Lung microvascular endothelial cell (primary cell): Measurements from ENCODE around the gene SSTR4. TPM values are rescaled to one million over a fixed set of nuclear protein-coding genes. Genes with fewer than 3 reads are reported as not detected.
"Not testable (repeated sequence)": the region's sequence is repeated elsewhere in the genome, so short reads cannot be mapped to it uniquely, and the experiment has no call there.

ENCODE experiments used
- DNase-seq, 2 donors: peaks; one replicate each; pipeline versions ENCODE4 v3.0.0 to v3.0.0-alpha.2; 2010; ENCODE audit warnings: low read depth in 2 of 2
- total RNA-seq: library from RNA; depleted of rRNA; stranded (reverse); fragments of >200 nt; gene quantifications from 2 replicates; pipeline ENCODE4 v1.2.1, GENCODE V29; 2014

SSTR4 gene
- total RNA-seq, 1 donor from 2014 or later, result not detected

GRCh38 chr20:23018432-23018831 is 16.7 kb upstream of the SSTR4 start:
- no peak for DNase-seq

- no peak for DNase-seq
Measured at GRCh38 chr20:23018941-23019340, 16.2 kb upstream of the SSTR4 start.

GRCh38 chr20:23019403-23019802 is 15.7 kb upstream of the SSTR4 start:
- no peak for DNase-seq

GRCh38 chr20:23020230-23021018 is 14.7 kb upstream of the SSTR4 start:
- DNase-seq, result no peak

DNA sequence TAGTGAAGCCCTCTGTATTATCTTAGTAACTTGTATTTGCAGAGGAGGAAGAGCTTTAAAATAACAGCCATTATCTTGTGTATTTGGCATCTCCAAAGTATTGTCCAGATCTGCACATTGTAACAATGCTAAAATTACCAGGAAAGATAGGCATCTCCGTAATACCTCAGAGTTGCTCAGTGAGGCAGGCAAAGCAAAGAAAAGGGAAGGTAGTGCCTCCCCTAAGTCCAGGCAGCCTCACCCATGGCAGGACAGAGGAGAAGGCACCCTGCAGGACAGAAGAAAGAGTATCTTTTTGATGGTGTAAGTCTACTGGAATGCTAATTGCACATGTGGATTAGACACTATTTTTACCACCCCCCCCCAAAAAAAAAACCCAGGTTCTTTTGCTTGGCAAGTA is 13.6 kb upstream of the SSTR4 start:
- no peak for DNase-seq

DNA sequence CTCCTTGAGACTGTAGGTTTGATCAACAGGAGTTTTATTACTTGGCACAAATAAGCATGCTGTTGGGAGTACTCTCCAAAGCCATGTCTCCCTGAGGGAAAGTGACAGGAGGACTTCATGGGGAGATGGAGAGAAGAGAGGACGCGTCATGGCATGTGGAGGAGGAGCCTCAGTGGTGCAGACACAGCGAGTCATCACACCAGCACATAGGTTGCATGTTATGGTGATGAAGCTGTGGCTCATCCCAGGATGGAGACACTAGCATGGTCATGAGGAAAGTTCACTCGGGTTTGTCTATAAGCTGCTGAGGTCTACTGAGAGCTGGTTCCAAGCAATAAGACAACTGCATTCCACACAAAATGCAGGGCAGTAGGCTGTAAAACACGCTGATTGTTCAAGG is 13.2 kb upstream of the SSTR4 start:
- DNase-seq, result no peak

- DNase-seq, result no peak
Measured at GRCh38 chr20:23022849-23023248, 12.3 kb upstream of the SSTR4 start.

GRCh38 chr20:23023621-23024177 is 11.4 kb upstream of the SSTR4 start:
- no peak for DNase-seq

DNA sequence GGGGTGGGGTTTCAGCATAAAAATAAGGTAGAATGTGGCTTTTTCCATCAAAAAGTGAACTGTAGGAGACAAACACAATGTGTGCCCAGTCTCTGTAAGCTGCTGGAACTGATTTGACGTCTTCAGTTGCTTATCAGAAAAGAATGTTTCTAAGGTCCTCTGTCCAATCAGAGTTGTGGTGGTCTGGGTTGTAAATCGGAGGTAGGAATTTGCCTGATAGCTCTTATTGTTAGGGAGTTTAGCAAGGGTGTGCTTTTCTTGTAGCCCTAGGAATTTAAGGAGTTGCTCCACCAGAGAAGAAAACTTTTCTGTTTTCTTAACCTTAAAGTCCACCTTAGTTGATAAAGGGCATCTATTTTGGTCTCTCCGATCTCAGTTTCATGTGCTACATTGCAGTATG is 10.4 kb upstream of the SSTR4 start:
- DNase-seq, result no peak

DNA sequence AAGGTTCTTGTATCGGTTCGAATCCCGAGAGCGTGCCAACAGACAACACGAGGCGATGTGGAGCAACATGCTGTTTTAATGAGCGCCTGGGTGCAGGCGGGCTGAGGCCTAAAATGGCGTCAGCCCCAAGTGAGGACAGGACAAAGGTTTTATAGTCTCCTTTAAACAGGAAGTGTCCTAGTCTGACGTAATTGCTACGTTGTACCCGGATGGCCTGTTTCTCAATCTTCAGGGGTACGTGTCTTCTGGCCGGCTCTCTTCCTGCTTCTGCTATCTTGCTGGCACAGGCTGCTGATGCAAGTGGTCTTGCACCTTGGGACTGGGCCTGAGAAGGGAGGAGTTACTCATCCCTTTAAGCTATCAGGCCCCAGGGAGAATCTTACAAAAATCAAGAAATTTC is 9.6 kb upstream of the SSTR4 start:
- DNase-seq, result not testable (repeated sequence)

- no peak for DNase-seq
Measured at GRCh38 chr20:23027721-23028120, 7.4 kb upstream of the SSTR4 start.

GRCh38 chr20:23028392-23028791 is 6.7 kb upstream of the SSTR4 start:
- DNase-seq, result no peak

GRCh38 chr20:23029324-23029723 is 5.8 kb upstream of the SSTR4 start:
- DNase-seq, result no peak

DNA sequence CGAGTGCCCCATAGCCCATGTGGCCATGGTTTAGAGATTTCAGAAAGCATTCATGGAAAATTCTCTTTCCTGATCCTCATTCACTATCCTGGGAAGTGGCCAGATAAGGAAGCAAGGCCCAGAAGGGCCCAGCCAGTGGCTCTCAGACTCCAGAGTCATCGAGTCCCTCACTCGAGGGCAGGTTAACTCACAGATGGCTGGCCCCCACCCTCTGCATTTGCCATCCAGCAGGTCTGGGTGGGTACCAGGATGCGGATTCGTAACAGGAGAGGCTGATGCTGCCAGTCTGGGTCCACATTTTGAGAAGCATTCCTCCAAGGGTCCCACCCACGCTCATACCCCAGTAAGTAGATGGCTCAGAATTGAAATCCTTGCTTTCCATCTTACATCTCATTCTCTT is 3.8 kb upstream of the SSTR4 start:
- no peak for DNase-seq

GRCh38 chr20:23032056-23032749 is 2.9 kb upstream of the SSTR4 start:
- DNase-seq, result no peak

DNA sequence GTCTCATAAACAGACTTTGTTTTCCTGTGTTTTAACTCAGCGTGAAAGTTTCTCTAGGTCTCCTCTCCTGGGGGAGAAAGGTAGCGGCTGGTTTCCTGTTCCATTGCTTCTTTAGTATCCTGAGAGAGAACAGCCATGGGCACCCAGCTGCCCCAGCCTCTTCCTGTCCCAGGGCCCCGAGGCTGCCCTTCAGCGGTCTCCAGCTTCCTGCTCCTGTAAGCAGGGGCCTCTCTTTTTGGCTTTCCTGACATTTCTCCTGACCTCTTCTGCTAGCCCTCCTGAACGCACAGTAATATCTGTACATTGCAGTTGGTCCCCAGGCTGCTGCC is 2.4 kb upstream of the SSTR4 start:
- DNase-seq, result no peak

DNA sequence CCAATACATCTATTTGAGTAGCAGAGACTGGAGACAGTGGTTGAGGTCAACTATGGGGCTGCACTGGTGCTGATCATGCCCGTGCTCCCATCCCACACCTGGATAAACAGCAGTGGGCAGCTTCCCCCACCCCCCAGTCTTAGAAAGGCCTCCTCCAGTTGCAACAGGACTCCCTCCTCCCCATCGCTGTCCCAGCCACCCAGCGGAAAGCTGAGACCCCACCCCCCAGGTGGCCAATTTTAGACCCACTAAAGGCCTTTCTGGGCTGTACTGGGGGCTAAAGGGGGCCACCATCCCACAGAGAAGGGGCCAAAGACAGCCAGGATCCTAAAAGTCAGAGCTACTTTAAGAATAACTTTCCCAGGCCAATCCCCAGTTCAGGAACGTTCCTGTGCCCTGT is 1.2 kb upstream of the SSTR4 start:
- no peak for DNase-seq

DNA sequence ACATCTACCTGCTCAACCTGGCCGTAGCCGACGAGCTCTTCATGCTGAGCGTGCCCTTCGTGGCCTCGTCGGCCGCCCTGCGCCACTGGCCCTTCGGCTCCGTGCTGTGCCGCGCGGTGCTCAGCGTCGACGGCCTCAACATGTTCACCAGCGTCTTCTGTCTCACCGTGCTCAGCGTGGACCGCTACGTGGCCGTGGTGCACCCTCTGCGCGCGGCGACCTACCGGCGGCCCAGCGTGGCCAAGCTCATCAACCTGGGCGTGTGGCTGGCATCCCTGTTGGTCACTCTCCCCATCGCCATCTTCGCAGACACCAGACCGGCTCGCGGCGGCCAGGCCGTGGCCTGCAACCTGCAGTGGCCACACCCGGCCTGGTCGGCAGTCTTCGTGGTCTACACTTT is 619 bp downstream of the SSTR4 start:
- no peak for DNase-seq

DNA sequence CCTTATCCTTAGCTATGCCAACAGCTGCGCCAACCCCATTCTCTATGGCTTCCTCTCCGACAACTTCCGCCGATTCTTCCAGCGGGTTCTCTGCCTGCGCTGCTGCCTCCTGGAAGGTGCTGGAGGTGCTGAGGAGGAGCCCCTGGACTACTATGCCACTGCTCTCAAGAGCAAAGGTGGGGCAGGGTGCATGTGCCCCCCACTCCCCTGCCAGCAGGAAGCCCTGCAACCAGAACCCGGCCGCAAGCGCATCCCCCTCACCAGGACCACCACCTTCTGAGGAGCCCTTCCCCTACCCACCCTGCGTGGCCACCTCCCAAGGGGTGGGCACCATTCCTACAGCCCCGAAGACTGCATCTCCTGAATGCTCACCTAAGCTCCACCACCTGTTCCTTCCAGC is 1.3 kb downstream of the SSTR4 start:
- DNase-seq, result no peak

- DNase-seq, result no peak
Measured at GRCh38 chr20:23037017-23037481, 1.9 kb downstream of the SSTR4 start.

- DNase-seq, result no peak
Measured at GRCh38 chr20:23039136-23039875, 4.2 kb downstream of the SSTR4 start.

GRCh38 chr20:23039885-23040508 is 4.9 kb downstream of the SSTR4 start:
- no peak for DNase-seq
